Adrenal gland (tissue), 5 donors: ENCODE results near the gene FAM118B.

Experiments
- POLR2A ChIP-seq, 2 donors: fragments of 450-650 bp; IDR thresholded peaks; one replicate each; pipeline ENCODE4 v1.6.1; 2017; ENCODE audit warnings: antibody characterized with exemption in 2 of 2, mild to moderate bottlenecking in 2 of 2, moderate library complexity in 1 of 2
- TF ChIP-seq, protein P1 (sequence below), 6 experiments: fragments of 450-650 bp in 4 of 6; fragments of 200-600 bp in 2 of 6; sonication (generic) in 1 of 6; IDR thresholded peaks; 1 replicate in 5 of 6; 2 replicates in 1 of 6; pipeline versions ENCODE4 v1.5.1 to v1.8.0; 2016 to 2021; ENCODE audit warnings: antibody characterized with exemption in 6 of 6, mild to moderate bottlenecking in 2 of 6, moderate library complexity in 1 of 6
- donor health status: DM: no; HTN: no; CAD: no.

GRCh38 chr11:126188332-126189108, 23.1 kb upstream of the FAM118B start:
- TF ChIP-seq, protein P1, sequence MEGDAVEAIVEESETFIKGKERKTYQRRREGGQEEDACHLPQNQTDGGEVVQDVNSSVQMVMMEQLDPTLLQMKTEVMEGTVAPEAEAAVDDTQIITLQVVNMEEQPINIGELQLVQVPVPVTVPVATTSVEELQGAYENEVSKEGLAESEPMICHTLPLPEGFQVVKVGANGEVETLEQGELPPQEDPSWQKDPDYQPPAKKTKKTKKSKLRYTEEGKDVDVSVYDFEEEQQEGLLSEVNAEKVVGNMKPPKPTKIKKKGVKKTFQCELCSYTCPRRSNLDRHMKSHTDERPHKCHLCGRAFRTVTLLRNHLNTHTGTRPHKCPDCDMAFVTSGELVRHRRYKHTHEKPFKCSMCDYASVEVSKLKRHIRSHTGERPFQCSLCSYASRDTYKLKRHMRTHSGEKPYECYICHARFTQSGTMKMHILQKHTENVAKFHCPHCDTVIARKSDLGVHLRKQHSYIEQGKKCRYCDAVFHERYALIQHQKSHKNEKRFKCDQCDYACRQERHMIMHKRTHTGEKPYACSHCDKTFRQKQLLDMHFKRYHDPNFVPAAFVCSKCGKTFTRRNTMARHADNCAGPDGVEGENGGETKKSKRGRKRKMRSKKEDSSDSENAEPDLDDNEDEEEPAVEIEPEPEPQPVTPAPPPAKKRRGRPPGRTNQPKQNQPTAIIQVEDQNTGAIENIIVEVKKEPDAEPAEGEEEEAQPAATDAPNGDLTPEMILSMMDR (IDR thresholded peaks at IDR 0.05), result no peak
- no peak for TF ChIP-seq POLR2A (IDR thresholded peaks at IDR 0.05)
